ENCODE measurements around the gene STAMBP. TPM values are rescaled to one million over a fixed set of nuclear protein-coding genes. Genes with fewer than 3 reads are reported as not detected.
"Not testable (repeated sequence)": the region's sequence is repeated elsewhere in the genome, so short reads cannot be mapped to it uniquely, and the experiment has no call there.

The STAMBP gene
- 39.0 and 41.0 TPM in 2 replicates for total RNA-seq (ENCODE audit: low replicate concordance)
- long read RNA-seq, full-length matches to known transcripts = 39 of 73 reads
- long read RNA-seq, partial matches to known transcripts = 14 of 73 reads
- long read RNA-seq, other reads (novel, unspliced or antisense) = 20 of 73 reads

DNA sequence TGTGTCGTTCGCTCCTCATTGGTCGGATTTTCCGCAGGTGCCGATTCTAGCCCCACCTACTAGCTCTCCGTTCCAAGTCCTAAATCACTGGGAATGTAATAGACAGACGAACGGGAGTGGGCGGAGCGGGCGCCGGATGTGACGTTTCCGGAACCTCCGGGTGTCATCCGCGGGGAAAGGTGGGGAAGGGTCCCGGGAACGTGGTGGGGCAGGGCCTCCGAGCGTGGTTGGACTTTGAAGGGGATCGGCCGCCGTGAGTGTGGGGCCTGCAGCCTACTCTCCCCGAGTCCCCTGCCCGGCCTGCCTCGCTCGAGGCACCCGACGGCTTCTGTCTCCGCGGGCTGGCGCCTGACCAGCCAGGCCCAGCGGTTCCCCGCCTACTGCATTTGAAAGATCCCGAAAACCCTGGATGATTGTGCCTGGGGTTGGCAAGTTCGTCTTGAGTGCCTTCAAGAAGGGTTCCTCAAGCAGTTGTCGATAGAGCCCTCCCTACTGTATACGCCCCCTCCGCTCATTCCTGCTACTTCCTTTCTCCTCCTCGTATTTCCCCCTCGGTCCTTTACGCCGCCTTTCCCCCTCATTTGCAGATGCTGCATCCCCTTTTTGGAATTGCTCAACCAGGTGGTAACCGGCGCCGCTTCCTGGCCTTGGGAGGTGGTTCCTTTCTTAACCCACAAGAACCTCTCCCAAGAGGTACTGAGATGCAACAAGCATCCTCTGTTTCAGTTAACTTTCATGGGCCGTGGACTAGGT is at the start of gene STAMBP:
STAMBP (plus strand) TSS at position 144 of the 753 bp plus-strand sequence. CDS start 1,896 bp downstream, outside the sequence.
- Mint-ChIP-seq H3K9me3 (peaks cover 5% of the 10 kb centered on the region), H3K27me3 (peaks cover 19% of the 10 kb centered on the region), H3K4me3 (peak within 1 kb of the TSS; percentile 98), H3K36me3 (peaks cover 6% of the 10 kb centered on the region), H3K4me1 (ENCODE audit: unreplicated experiment) (peaks cover 23% of the 10 kb centered on the region), H3K27ac (peak within 1 kb of the TSS; percentile 98)
- TF ChIP-seq, protein P1, sequence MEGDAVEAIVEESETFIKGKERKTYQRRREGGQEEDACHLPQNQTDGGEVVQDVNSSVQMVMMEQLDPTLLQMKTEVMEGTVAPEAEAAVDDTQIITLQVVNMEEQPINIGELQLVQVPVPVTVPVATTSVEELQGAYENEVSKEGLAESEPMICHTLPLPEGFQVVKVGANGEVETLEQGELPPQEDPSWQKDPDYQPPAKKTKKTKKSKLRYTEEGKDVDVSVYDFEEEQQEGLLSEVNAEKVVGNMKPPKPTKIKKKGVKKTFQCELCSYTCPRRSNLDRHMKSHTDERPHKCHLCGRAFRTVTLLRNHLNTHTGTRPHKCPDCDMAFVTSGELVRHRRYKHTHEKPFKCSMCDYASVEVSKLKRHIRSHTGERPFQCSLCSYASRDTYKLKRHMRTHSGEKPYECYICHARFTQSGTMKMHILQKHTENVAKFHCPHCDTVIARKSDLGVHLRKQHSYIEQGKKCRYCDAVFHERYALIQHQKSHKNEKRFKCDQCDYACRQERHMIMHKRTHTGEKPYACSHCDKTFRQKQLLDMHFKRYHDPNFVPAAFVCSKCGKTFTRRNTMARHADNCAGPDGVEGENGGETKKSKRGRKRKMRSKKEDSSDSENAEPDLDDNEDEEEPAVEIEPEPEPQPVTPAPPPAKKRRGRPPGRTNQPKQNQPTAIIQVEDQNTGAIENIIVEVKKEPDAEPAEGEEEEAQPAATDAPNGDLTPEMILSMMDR (conservative IDR thresholded peaks at IDR 0.05) = no peak
- peak; percentile 93 for DNase-seq (ENCODE audit: extremely low spot score, unreplicated experiment)

DNA sequence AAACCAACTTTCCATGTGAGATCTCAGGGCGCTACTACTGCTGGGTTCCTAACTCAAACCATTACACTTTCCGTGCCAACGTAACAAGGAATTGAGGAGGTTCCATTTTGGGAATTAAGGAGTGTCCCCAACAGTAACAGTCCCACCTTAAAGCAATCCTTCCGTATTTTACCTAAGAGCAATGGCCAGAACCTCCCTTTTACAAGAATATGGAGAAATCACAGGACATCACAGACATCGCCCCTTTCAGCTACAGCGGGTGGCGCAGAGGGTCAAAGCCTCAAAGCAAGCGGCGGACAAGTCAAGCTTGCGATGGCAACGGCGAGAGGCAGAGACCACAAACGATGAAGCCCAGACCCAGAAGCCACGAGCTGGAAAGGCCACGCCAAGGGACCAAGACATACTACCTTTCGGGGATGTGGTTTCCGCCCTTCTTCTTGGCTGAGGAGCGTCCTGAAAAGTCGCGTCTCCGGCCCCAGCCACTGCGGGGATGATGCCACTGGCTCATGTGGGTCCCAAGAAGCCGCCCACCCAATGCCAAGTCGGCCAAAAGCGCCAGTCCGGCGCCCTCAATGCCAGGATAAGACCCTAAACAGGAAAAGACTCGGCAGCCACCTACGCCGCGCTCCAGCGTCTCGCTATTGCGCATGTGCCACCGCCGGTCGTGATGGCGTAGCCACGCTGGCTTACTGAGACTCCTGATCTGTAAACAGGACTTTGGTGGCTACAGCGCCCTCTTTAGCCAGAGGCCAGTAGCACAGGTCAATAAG is 49.1 kb upstream of the STAMBP start, which contains the start of gene DUSP11:
DUSP11 (minus strand) TSS at position 637 of the 770 bp plus-strand sequence; CDS start at position 508, 129 bp downstream.
- peak within 1 kb of the TSS; percentile 100 for H3K4me3 Mint-ChIP-seq
- peaks cover 16% of the 10 kb centered on the region for H3K36me3 Mint-ChIP-seq
- H3K4me1 Mint-ChIP-seq (ENCODE audit: unreplicated experiment) = peaks cover 5% of the 10 kb centered on the region
- H3K27me3 Mint-ChIP-seq = no peaks in the 10 kb centered on the region
- peak; percentile 96 for DNase-seq (ENCODE audit: extremely low spot score, unreplicated experiment)
- H3K9me3 Mint-ChIP-seq = no peaks in the 10 kb centered on the region
- H3K27ac Mint-ChIP-seq = peak within 1 kb of the TSS; percentile 97
- TF ChIP-seq, protein P1 (conservative IDR thresholded peaks at IDR 0.05) = peak; percentile 93

DNA sequence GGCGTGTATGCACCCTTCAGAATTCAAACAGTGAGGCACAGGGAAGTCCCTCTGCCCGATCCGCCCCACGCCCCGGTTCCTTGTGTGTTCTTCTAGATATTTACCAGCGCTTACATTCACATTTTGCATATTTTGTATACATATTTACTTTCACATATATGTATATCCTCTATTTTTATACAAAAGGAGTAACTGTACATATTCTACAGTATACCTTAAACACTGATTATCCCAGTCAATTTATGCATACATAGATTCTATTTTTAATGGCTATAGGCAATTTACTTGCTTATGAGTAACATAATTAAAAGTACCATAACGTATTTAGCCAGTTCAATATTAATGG is 48.6 kb upstream of the STAMBP start:
- no peak for DNase-seq (ENCODE audit: extremely low spot score, unreplicated experiment)
- no peaks in the 10 kb centered on the region for H3K27me3 Mint-ChIP-seq
- no peaks in the 10 kb centered on the region for H3K9me3 Mint-ChIP-seq
- H3K36me3 Mint-ChIP-seq = peaks cover 12% of the 10 kb centered on the region
- peaks cover 5% of the 10 kb centered on the region for H3K4me1 Mint-ChIP-seq (ENCODE audit: unreplicated experiment)
- H3K4me3 Mint-ChIP-seq = peak overlapping the region; percentile 100
- H3K27ac Mint-ChIP-seq = peak overlapping the region; percentile 97
- TF ChIP-seq, protein P1 (conservative IDR thresholded peaks at IDR 0.05) = peak; percentile 13

DNA sequence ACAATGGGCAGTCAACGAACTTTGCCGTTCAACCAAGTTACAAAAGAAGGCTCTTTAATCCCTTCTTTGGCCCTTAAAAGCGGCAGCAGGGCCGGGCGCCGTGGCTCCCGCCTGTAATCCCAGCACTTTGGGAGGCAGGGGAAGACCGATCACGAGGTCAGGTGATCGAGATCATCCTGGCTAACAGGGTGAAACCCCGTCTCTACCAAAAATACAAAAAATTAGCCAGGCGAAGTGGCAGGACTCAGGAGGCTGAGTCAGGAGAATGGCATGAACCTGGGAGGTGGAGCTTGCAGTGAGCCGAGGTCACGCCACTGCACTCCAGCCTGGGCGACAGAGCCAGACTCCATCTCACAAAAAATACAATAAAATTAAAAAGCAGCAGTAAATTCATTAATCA is 45.4 kb upstream of the STAMBP start:
- H3K4me3 Mint-ChIP-seq; H3K4me1 Mint-ChIP-seq (ENCODE audit: unreplicated experiment); H3K36me3 Mint-ChIP-seq; H3K9me3 Mint-ChIP-seq; H3K27me3 Mint-ChIP-seq; H3K27ac Mint-ChIP-seq; DNase-seq (ENCODE audit: extremely low spot score, unreplicated experiment): not testable (repeated sequence)

DNA sequence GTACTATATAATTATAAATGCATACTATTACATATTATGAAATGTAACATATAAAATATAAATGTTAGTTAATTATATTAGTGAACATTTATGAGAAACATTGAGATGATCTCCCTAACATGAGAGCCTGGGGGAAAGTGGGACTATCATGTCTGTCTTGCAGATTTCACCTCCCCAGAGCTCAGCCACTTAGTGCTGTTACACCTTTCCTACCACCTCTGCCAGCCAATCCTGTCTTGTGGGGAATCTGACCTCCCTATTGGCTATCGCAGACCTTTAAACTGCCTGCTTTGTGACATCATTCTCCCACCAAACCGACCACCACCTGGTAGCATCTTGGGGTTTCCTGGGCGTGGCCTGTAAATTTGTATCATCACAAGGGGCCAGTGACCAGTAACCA is 44.9 kb upstream of the STAMBP start, which contains the start of gene C2orf78:
C2orf78 (plus strand) TSS at position 301 of the 400 bp plus-strand sequence. CDS start 127 bp downstream, outside the sequence.
- not testable (repeated sequence) for H3K27me3 Mint-ChIP-seq; H3K9me3 Mint-ChIP-seq; H3K36me3 Mint-ChIP-seq; H3K4me1 Mint-ChIP-seq (ENCODE audit: unreplicated experiment); DNase-seq (ENCODE audit: extremely low spot score, unreplicated experiment); H3K27ac Mint-ChIP-seq; H3K4me3 Mint-ChIP-seq

DNA sequence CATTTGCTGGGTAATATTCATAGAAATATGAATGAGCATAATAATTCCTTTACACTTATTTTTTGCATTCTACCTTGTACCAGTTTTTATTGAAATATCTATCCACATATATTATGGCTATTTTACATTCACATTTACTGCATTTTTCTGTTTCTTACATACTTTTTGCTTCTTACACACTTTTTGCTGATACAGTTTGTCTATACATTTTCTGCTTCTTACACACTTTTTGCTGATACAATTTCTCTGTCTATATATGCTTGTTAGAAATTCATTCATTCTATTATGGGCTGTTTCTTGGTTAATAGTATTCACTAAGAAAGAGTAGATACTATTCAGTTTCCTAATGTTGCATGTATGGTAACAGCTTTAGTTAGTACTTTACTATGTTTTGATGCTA is 16.9 kb upstream of the STAMBP start:
- DNase-seq (ENCODE audit: extremely low spot score, unreplicated experiment) = no peak
- no peaks in the 10 kb centered on the region for H3K9me3 Mint-ChIP-seq

More for the DNA sequence above, 16.9 kb upstream of the STAMBP start:
- no peaks in the 10 kb centered on the region for H3K4me1 Mint-ChIP-seq (ENCODE audit: unreplicated experiment)
- H3K36me3 Mint-ChIP-seq = no peaks in the 10 kb centered on the region
- TF ChIP-seq, protein P1 (conservative IDR thresholded peaks at IDR 0.05) = no peak
- H3K4me3 Mint-ChIP-seq = no peak overlapping the region
- H3K27me3 Mint-ChIP-seq = peaks cover 43% of the 10 kb centered on the region
- H3K27ac Mint-ChIP-seq = no peak overlapping the region

All from type B pancreatic cell (in vitro differentiated cells).